GM12878 (cell line): ENCODE data around the gene ZNF688. TPM values are rescaled to one million over a fixed set of nuclear protein-coding genes. Genes with fewer than 3 reads are reported as not detected.

Experiments used
- ATAC-seq: fragments of 200-7000 bp; cut with Tn5 transposase; 3 replicates; pipeline ENCODE4 v1.9.1; 2020; ENCODE audit warnings: mild to moderate bottlenecking, moderate library complexity
- BruUV-seq: library from RNA; stranded (reverse); fragments of 400-500 nt; replicated peaks from 2 replicates; lab custom pipeline; 2021; lab: Mats Ljungman, UMichigan
- CTCF ChIA-PET: fragments of 300-600 bp; sonication (Branson Sonifier 250); formaldehyde crosslinking; extraction: SDS; loops from one replicate; lab custom pipeline; 2021; ENCODE audit warnings: inconsistent platforms; lab: Yijun Ruan, JAX
- POLR2A ChIA-PET: fragments of 350-600 bp; formaldehyde crosslinking; extraction: SDS; loops from one replicate; lab custom pipeline; 2021; ENCODE audit warnings: inconsistent platforms; lab: Charles Lee
- RAD21 ChIA-PET: fragments of 300-600 bp; sonication (Branson Sonifier 250); formaldehyde crosslinking; loops from one replicate; lab custom pipeline; 2023; ENCODE audit warnings: antibody characterized with exemption; ENCODE audit not compliant: unreplicated experiment; lab: Charles Lee
- SMC1A ChIA-PET: fragments of 300-600 bp; sonication (Branson Sonifier 250); formaldehyde crosslinking; loops from one replicate; lab custom pipeline; 2023; ENCODE audit not compliant: unreplicated experiment, uncharacterized antibody; lab: Charles Lee
- DNase-seq: peaks from one replicate; pipeline ENCODE4 v3.0.0-alpha.2; 2011; ENCODE audit warnings: low read depth, low spot score
- FAIRE-seq: peaks from 3 replicates; lab custom pipeline; 2011; peaks lifted over from hg19 to GRCh38; lab: Jason Lieb, UNC
- H2AFZ ChIP-seq: 2 replicates; pipeline ENCODE4 v1.6.0; 2011; ENCODE audit warnings: low read depth, low read length, control low read depth; ENCODE audit not compliant: control insufficient read depth
- H3K27ac ChIP-seq: 2 replicates; pipeline ENCODE4 v1.5.1; 2011; ENCODE audit warnings: control low read depth; ENCODE audit not compliant: control insufficient read depth, insufficient read depth
- H3K27me3 ChIP-seq, 2 experiments: replicated peaks in 1 of 2; 2 replicates each; pipeline versions ENCODE4 v1.6.0 to v1.6.1; 2011; ENCODE audit warnings: low read length in 1 of 2; ENCODE audit not compliant: control insufficient read depth in 2 of 2, insufficient read depth in 2 of 2
- H3K36me3 ChIP-seq, 2 experiments: 2 replicates each; pipeline ENCODE4 v1.5.1; 2011; ENCODE audit warnings: low read length in 1 of 2; ENCODE audit not compliant: control insufficient read depth in 2 of 2, insufficient read depth in 2 of 2
- H3K4me1 ChIP-seq: 2 replicates; pipeline ENCODE4 v1.6.1; 2011; ENCODE audit warnings: mild to moderate bottlenecking, low read length, moderate library complexity, mixed read lengths; ENCODE audit not compliant: control insufficient read depth, insufficient read depth
- H3K4me2 ChIP-seq: 2 replicates; pipeline ENCODE4 v1.6.0; 2011; ENCODE audit warnings: control low read depth; ENCODE audit not compliant: control insufficient read depth, insufficient read depth
- H3K4me3 ChIP-seq: fragments of 200-600 bp; sonication (generic); 2 replicates; pipeline ENCODE4 v1.5.1; 2016
- H3K79me2 ChIP-seq: 2 replicates; pipeline ENCODE4 v1.6.0; 2011; ENCODE audit warnings: low read length; ENCODE audit not compliant: control insufficient read depth, insufficient read depth
- H3K9ac ChIP-seq: 2 replicates; pipeline ENCODE4 v1.8.0; 2011; ENCODE audit warnings: low read length, control low read depth, mixed read lengths; ENCODE audit not compliant: control insufficient read depth, insufficient read depth
- H3K9me3 ChIP-seq: replicated peaks from 3 replicates; pipeline ENCODE4 v1.5.1; 2011; ENCODE audit warnings: mild to moderate bottlenecking, low read length; ENCODE audit not compliant: control insufficient read depth, insufficient read depth
- H4K20me1 ChIP-seq: 2 replicates; pipeline ENCODE4 v1.6.0; 2011; ENCODE audit not compliant: control insufficient read depth, insufficient read depth
- FOS ChIP-seq: IDR thresholded peaks from 3 replicates; pipeline ENCODE4 v1.6.1; 2011; ENCODE audit warnings: borderline replicate concordance; ENCODE audit not compliant: insufficient read length; ENCODE audit errors: extremely low read depth
- IKZF1 ChIP-seq: fragments of 450-650 bp; conservative IDR thresholded peaks from 2 replicates; pipeline ENCODE4 v1.6.1; 2017; ENCODE audit warnings: antibody characterized with exemption, mild to moderate bottlenecking
- WGBS: methylation state at CpG from one replicate; pipeline ENCODE4 v1.1.6; 2016; ENCODE audit warnings: low lambda C conversion rate; ENCODE audit not compliant: insufficient replicate concordance, insufficient coverage; ENCODE audit errors: missing lambda C conversion rate; 5-methylcytosine and 5-hydroxymethylcytosine counted together
- in situ Hi-C: fragments of 300-500 bp; cut with MboI; formaldehyde crosslinking; loops from 9 replicates; pipeline ENCODE4 v1.14.3; 2018; ENCODE audit warnings: mixed read lengths
- intact Hi-C: fragments of 100-400 bp; cut with micrococcal nuclease; formaldehyde crosslinking; loops from one replicate; pipeline ENCODE4 v1.14.2; 2022; ENCODE audit not compliant: unreplicated experiment
- polyA plus RNA-seq, 11 experiments: library from polyadenylated mRNA; depleted of rRNA in 4 of 11; unstranded in 6 of 11; stranded (reverse) in 5 of 11; fragments of >200 nt; fragmentation: Nextera tagmentation in 4 of 11; fragmentation: Illumina TruSeq in 1 of 11; extraction: Ambion mirVana in 4 of 11; extraction: Trizol in 1 of 11; gene quantifications; 1 replicate in 1 of 11; 2 replicates in 10 of 11; pipeline versions ENCODE4 v1.2.1 to v1.2.3, GENCODE V29; 2011 to 2016; ENCODE audit warnings: inconsistent platforms in 2 of 11, missing spikeins in 2 of 11, low read depth in 1 of 11
- total RNA-seq, 4 experiments: library from RNA; depleted of rRNA in 3 of 4; stranded (reverse); fragments of >200 nt in 3 of 4; fragmentation: Illumina TruSeq in 1 of 4; extraction: Trizol in 1 of 4; gene quantifications; 2 replicates each; pipeline versions ENCODE4 v1.2.1 to v1.2.3, GENCODE V29; 2013 to 2021
- TF ChIP-seq, protein P1 (sequence below): fragments of 150-350 bp; IDR thresholded peaks from 2 replicates; pipeline ENCODE4 v1.6.1; 2016; ENCODE audit warnings: low read depth, low read length
- TF ChIP-seq, protein P2 (sequence below): fragments of 450-650 bp; IDR thresholded peaks from 2 replicates; pipeline ENCODE4 v1.6.1; 2017; ENCODE audit warnings: mild to moderate bottlenecking, moderate library complexity

Gene ZNF688
- total and polyA plus RNA-seq, 10 of the 15 experiments (the other 5 are each of a cell fraction or from before 2014, with no cell fraction given) = 0.14 to 17.4 (median 10.6) TPM

DNA sequence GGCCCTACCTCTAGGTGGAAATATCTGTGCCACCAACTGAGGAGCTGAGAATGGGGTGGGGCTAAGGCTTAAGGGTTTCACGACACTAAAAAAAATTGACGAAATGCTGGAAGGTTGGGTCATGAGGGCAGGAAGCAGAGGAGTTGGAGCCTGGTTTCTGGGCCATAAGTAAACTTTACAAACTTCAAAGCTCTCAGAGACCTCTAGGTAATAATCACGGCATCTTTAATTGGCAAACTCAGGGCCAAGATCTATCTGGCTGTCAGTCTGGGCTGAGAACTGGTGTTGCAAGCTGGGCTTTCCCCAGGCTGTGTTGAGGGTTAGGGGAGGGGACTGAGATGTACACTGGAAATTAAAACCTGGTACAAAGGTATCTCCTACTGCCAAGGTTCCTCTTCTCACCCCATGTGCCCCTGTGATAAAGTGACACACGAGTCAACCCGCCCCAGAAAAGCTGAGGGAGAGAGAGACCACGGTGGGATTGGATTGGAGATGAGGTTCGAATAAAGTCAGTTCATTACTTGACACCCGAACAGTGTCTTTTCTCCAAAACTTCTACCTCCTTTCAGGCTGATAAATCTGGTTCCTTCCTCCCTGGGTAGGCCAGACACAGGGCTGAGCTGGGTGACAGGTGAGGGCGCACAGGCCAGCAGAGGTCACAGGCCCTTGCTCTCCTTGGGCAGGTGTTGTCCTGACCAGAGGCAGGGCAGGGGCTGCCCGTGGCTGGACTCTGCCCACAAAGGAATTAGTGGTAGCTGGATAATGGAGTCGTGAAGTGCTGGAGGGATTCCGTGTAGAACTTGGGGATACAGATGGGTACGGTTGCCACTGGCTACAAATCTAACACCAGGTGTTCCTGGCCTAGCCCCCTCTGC is 41.1 kb downstream of the ZNF688 start:
- FAIRE-seq = no peak
- no TSS peak for BruUV-seq
- RAD21 ChIA-PET = interaction anchor here (0.8 to 1.9 kb wide), 2 partner anchors 27 to 99 kb away, joined by 4 to 7 read pairs; partner anchors contain the start of gene ZNF764
- DNase-seq = no peak
- H3K9me3 ChIP-seq = no peaks in the 10 kb centered on the region
- in situ Hi-C loops = no loop called here
- peaks cover 20% of the 10 kb centered on the region for H3K79me2 ChIP-seq
- no peaks in the 10 kb centered on the region for H3K27me3 ChIP-seq
- no peak for ATAC-seq
- 94% methylated on average over 13 of the region's 13 CpGs for WGBS
- H3K4me3 ChIP-seq = no peak overlapping the region
- SMC1A ChIA-PET = interaction anchor here (0.6 to 1.9 kb wide), 3 partner anchors 63 to 154 kb away, joined by 3 to 7 read pairs (median 3); partner anchors contain the start of gene DCTPP1
- TF ChIP-seq IKZF1 = no peak
- no peak overlapping the region for H3K4me2 ChIP-seq
- CTCF ChIA-PET = interaction anchor here (0.9 to 1.5 kb wide), 6 partner anchors 23 to 113 kb away, joined by 3 to 4 read pairs (median 3); partner anchors contain the start of gene ZNF764
- H3K36me3 ChIP-seq = peaks cover 2 to 3% of the 10 kb centered on the region in 2 experiments; a peak in 1 of 4 replicates
- H3K27ac ChIP-seq = no peak overlapping the region
- peaks cover 15% of the 10 kb centered on the region for H3K4me1 ChIP-seq
- intact Hi-C loops = no loop called here
- no peak overlapping the region for H2AFZ ChIP-seq
- no peaks in the 10 kb centered on the region for H4K20me1 ChIP-seq
- H3K9ac ChIP-seq = no peak overlapping the region
- POLR2A ChIA-PET = interaction anchor here (0.6 to 5.6 kb wide), 8 partner anchors 19 to 1343 kb away, joined by 3 to 36 read pairs (median 4); partner anchors contain the start of genes DCTPP1 and ZNF267

DNA sequence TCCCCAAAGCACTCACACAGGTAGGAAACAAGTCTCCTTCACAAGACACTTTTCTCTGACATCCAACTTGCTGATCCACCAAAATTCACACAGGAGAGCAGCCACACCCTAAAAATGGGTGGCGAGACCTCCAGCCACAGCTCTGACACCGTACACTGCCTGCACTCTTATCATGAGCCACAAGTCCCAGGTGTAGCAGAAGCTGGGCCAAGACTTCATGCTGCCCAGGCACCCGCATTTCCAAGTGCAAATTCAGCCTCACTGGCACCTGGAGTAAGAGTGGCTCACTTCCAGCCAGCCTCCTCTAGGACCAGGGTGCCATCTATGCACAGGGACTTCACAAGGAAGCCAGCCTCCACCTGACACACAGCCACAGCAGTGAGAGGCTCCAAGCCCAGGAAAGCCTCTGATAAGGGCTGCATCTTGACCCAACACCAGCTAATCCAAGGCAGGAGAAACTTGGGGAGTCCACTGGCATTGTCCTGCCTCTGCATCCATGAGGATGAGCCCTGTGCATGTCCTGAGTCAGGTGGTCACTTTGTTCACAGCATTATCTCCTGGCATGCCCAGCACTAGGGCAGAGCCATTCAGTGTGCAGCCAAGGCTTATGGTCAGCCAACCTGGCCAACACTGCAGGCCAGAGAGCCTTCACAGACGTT is 42.6 kb downstream of the ZNF688 start:
- H2AFZ ChIP-seq = no peak overlapping the region
- no peak overlapping the region for H3K4me3 ChIP-seq
- H3K36me3 ChIP-seq = peaks cover 2 to 3% of the 10 kb centered on the region in 2 experiments; a peak in 1 of 4 replicates
- FAIRE-seq = no peak
- no peaks in the 10 kb centered on the region for H3K27me3 ChIP-seq
- no peaks in the 10 kb centered on the region for H3K9me3 ChIP-seq
- ATAC-seq = no peak
- BruUV-seq = no TSS peak
- H3K9ac ChIP-seq = no peak overlapping the region
- H3K4me2 ChIP-seq = no peak overlapping the region
- intact Hi-C loops (no loop called here), in situ Hi-C loops (no loop called here)
- ChIA-PET RAD21 (interaction anchor here (0.8 to 1.9 kb wide), 4 partner anchors 29 to 99 kb away, joined by 3 to 7 read pairs (median 5); partner anchors contain the start of genes DCTPP1 and ZNF764), POLR2A (interaction anchor here (0.6 to 5.6 kb wide), 7 partner anchors 20 to 89 kb away, joined by 3 to 36 read pairs (median 6); no protein-coding TSS in a partner anchor), CTCF (interaction anchor here (0.7 to 2.6 kb wide), 7 partner anchors 8 to 99 kb away, joined by 3 to 24 read pairs (median 4); partner anchors contain the start of genes DCTPP1 and ZNF764), SMC1A (interaction anchor here (0.8 to 2.0 kb wide), 5 partner anchors 71 to 99 kb away, joined by 3 to 10 read pairs (median 7); partner anchors contain the start of gene DCTPP1)
- no peak for DNase-seq
- peaks cover 15% of the 10 kb centered on the region for H3K4me1 ChIP-seq
- WGBS = 95% methylated on average over 4 of the region's 4 CpGs
- peaks cover 7% of the 10 kb centered on the region for H3K79me2 ChIP-seq
- H3K27ac ChIP-seq = no peak overlapping the region
- H4K20me1 ChIP-seq = no peaks in the 10 kb centered on the region
- TF ChIP-seq FOS = no peak
- TF ChIP-seq, protein P1, sequence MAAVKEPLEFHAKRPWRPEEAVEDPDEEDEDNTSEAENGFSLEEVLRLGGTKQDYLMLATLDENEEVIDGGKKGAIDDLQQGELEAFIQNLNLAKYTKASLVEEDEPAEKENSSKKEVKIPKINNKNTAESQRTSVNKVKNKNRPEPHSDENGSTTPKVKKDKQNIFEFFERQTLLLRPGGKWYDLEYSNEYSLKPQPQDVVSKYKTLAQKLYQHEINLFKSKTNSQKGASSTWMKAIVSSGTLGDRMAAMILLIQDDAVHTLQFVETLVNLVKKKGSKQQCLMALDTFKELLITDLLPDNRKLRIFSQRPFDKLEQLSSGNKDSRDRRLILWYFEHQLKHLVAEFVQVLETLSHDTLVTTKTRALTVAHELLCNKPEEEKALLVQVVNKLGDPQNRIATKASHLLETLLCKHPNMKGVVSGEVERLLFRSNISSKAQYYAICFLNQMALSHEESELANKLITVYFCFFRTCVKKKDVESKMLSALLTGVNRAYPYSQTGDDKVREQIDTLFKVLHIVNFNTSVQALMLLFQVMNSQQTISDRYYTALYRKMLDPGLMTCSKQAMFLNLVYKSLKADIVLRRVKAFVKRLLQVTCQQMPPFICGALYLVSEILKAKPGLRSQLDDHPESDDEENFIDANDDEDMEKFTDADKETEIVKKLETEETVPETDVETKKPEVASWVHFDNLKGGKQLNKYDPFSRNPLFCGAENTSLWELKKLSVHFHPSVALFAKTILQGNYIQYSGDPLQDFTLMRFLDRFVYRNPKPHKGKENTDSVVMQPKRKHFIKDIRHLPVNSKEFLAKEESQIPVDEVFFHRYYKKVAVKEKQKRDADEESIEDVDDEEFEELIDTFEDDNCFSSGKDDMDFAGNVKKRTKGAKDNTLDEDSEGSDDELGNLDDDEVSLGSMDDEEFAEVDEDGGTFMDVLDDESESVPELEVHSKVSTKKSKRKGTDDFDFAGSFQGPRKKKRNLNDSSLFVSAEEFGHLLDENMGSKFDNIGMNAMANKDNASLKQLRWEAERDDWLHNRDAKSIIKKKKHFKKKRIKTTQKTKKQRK = no peak
- TF ChIP-seq, protein P2, sequence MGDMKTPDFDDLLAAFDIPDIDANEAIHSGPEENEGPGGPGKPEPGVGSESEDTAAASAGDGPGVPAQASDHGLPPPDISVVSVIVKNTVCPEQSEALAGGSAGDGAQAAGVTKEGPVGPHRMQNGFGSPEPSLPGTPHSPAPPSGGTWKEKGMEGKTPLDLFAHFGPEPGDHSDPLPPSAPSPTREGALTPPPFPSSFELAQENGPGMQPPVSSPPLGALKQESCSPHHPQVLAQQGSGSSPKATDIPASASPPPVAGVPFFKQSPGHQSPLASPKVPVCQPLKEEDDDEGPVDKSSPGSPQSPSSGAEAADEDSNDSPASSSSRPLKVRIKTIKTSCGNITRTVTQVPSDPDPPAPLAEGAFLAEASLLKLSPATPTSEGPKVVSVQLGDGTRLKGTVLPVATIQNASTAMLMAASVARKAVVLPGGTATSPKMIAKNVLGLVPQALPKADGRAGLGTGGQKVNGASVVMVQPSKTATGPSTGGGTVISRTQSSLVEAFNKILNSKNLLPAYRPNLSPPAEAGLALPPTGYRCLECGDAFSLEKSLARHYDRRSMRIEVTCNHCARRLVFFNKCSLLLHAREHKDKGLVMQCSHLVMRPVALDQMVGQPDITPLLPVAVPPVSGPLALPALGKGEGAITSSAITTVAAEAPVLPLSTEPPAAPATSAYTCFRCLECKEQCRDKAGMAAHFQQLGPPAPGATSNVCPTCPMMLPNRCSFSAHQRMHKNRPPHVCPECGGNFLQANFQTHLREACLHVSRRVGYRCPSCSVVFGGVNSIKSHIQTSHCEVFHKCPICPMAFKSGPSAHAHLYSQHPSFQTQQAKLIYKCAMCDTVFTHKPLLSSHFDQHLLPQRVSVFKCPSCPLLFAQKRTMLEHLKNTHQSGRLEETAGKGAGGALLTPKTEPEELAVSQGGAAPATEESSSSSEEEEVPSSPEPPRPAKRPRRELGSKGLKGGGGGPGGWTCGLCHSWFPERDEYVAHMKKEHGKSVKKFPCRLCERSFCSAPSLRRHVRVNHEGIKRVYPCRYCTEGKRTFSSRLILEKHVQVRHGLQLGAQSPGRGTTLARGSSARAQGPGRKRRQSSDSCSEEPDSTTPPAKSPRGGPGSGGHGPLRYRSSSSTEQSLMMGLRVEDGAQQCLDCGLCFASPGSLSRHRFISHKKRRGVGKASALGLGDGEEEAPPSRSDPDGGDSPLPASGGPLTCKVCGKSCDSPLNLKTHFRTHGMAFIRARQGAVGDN = no peak
